K562 (cell line): Measurements from ENCODE around the gene MC4R. TPM values are rescaled to one million over a fixed set of nuclear protein-coding genes. Genes with fewer than 3 reads are reported as not detected.

Source experiments
- ATAC-seq: fragments of 200-7000 bp; cut with Tn5 transposase; 3 replicates; pipeline ENCODE4 v1.9.1; 2020; ENCODE audit warnings: moderate library complexity
- BruUV-seq: library from RNA; stranded (reverse); fragments of 400-500 nt; replicated peaks from 2 replicates; lab custom pipeline; 2021; lab: Mats Ljungman, UMichigan
- CTCF ChIA-PET: fragments of 300-600 bp; formaldehyde crosslinking; extraction: SDS; loops from one replicate; lab custom pipeline; 2021; ENCODE audit warnings: low intra/inter-chr PET ratio; lab: Yijun Ruan, JAX
- POLR2A ChIA-PET: fragments of 300-600, 350-650 bp; sonication (Branson Sonifier 250); formaldehyde crosslinking; extraction: SDS; loops from one replicate; lab custom pipeline; 2021; ENCODE audit warnings: antibody characterized with exemption, inconsistent platforms; lab: Yijun Ruan, JAX
- DNase-seq, 4 experiments: peaks; one replicate each; pipeline versions ENCODE4 v3.0.0 to v3.0.0-alpha.2; 2011 to 2018; ENCODE audit warnings: low spot score in 3 of 4, mixed read lengths in 3 of 4; ENCODE audit errors: extremely low read depth in 1 of 4
- FAIRE-seq: peaks from 2 replicates; lab custom pipeline; 2011; peaks lifted over from hg19 to GRCh38; lab: Jason Lieb, UNC
- H2AFZ ChIP-seq: 2 replicates; pipeline ENCODE4 v1.6.0; 2011; ENCODE audit warnings: low read depth, low read length, control low read depth, inconsistent platforms
- H3K27ac ChIP-seq: fragments of 200-600 bp; 3 replicates; pipeline ENCODE4 v1.8.0; 2011; ENCODE audit warnings: low read depth, mild to moderate bottlenecking, control low read depth, inconsistent platforms, low read length, moderate library complexity, mixed read lengths; ENCODE audit errors: extremely low read depth
- H3K27me3 ChIP-seq, 2 experiments: fragments of 300-600 bp in 1 of 2; 2 replicates in 1 of 2; 3 replicates in 1 of 2; pipeline versions ENCODE4 v1.6.0 to v1.8.0; 2011; ENCODE audit warnings: inconsistent platforms in 2 of 2, low read length in 2 of 2, mild to moderate bottlenecking in 1 of 2, mixed read lengths in 1 of 2, moderate library complexity in 1 of 2; ENCODE audit not compliant: control insufficient read depth in 2 of 2, insufficient read depth in 2 of 2
- H3K36me3 ChIP-seq: fragments of 300-600 bp; 3 replicates; pipeline ENCODE4 v1.8.0; 2011; ENCODE audit warnings: mild to moderate bottlenecking, low read length, inconsistent platforms; ENCODE audit not compliant: control insufficient read depth, insufficient read depth
- H3K4me1 ChIP-seq, 2 experiments: fragments of 200-600 bp in 1 of 2; replicated peaks in 1 of 2; 2 replicates in 1 of 2; 3 replicates in 1 of 2; pipeline versions ENCODE4 v1.5.1 to v1.8.0; 2011; ENCODE audit warnings: inconsistent platforms in 2 of 2, low read length in 2 of 2, mild to moderate bottlenecking in 1 of 2, mixed read lengths in 1 of 2, moderate library complexity in 1 of 2; ENCODE audit not compliant: control insufficient read depth in 2 of 2, insufficient read depth in 2 of 2
- H3K4me2 ChIP-seq: 2 replicates; pipeline ENCODE4 v1.6.1; 2011; ENCODE audit warnings: low read length, control low read depth, inconsistent platforms, mixed read lengths; ENCODE audit not compliant: insufficient read depth
- H3K4me3 ChIP-seq: fragments of 200-600 bp; sonication (generic), shearing (Covaris generic); 2 replicates; pipeline ENCODE4 v1.5.1; 2016; ENCODE audit warnings: control low read depth, inconsistent platforms
- H3K79me2 ChIP-seq: fragments of 200-600 bp; 3 replicates; pipeline ENCODE4 v1.8.0; 2011; ENCODE audit warnings: low read length, inconsistent platforms; ENCODE audit not compliant: control insufficient read depth, insufficient read depth
- H3K9ac ChIP-seq, 2 experiments: 2 replicates each; pipeline versions ENCODE4 v1.6.0 to v1.6.1; 2011; ENCODE audit warnings: low read depth in 2 of 2, low read length in 2 of 2, control low read depth in 1 of 2, inconsistent platforms in 1 of 2, mild to moderate bottlenecking in 1 of 2, mixed read lengths in 1 of 2; ENCODE audit not compliant: insufficient read depth in 1 of 2
- H3K9me1 ChIP-seq: one replicate; pipeline ENCODE4 v1.6.0; 2011; ENCODE audit warnings: inconsistent platforms, mild to moderate bottlenecking, low read length, moderate library complexity; ENCODE audit not compliant: control insufficient read depth, insufficient read depth
- H3K9me3 ChIP-seq: replicated peaks from 2 replicates; pipeline ENCODE4 v1.5.1; 2011; ENCODE audit warnings: low read depth, low read length, inconsistent platforms; ENCODE audit not compliant: control insufficient read depth, insufficient read depth
- H4K20me1 ChIP-seq: replicated peaks from 2 replicates; pipeline ENCODE4 v1.6.1; 2011; ENCODE audit warnings: low read length, inconsistent platforms, mixed read lengths; ENCODE audit not compliant: control insufficient read depth, insufficient read depth
- ATF1 ChIP-seq, 2 experiments: fragments of 450-650 bp in 1 of 2; IDR thresholded peaks; 2 replicates each; pipeline ENCODE4 v1.6.1; 2016; ENCODE audit warnings: missing compliant biosample characterization in 1 of 2, missing genetic modification characterization in 1 of 2
- ETS2 ChIP-seq: IDR thresholded peaks from 2 replicates; pipeline ENCODE4 v1.6.1; 2016; ENCODE audit warnings: borderline replicate concordance, missing genetic modification characterization, mild to moderate bottlenecking, moderate library complexity, missing compliant biosample characterization; ENCODE audit not compliant: poor library complexity, severe bottlenecking
- RBM15 ChIP-seq: fragments of 200-400 bp; formaldehyde crosslinking; IDR thresholded peaks from 2 replicates; pipeline ENCODE4 v1.6.1; 2018; ENCODE audit warnings: mild to moderate bottlenecking, low read length, moderate library complexity; ENCODE audit not compliant: insufficient read depth
- STAG1 ChIP-seq: sonication (generic); formaldehyde crosslinking; IDR thresholded peaks from 2 replicates; pipeline ENCODE4 v1.5.0; 2020; ENCODE audit warnings: missing genetic modification reagents, borderline replicate concordance
- in situ Hi-C: fragments of 300-500 bp; cut with MboI; formaldehyde crosslinking; loops from 4 replicates; pipeline ENCODE4 v1.15.0; 2018; ENCODE audit warnings: inconsistent platforms, mixed read lengths
- intact Hi-C: fragments of 100-400 bp; cut with micrococcal nuclease; formaldehyde crosslinking; loops from 2 replicates; pipeline ENCODE4 v1.14.2; 2022
- polyA plus RNA-seq, 8 experiments: library from polyadenylated mRNA; depleted of rRNA in 4 of 8; stranded (reverse) in 5 of 8; unstranded in 3 of 8; fragments of >200 nt; fragmentation: Nextera tagmentation in 2 of 8; fragmentation: Illumina TruSeq in 1 of 8; extraction: Ambion mirVana in 2 of 8; extraction: Trizol in 1 of 8; gene quantifications; 2 replicates each; pipeline versions ENCODE4 v1.2.1 to v1.2.3, GENCODE V29; 2011 to 2014; ENCODE audit warnings: inconsistent platforms in 1 of 8, missing spikeins in 1 of 8
- total RNA-seq, 7 experiments: library from RNA; depleted of rRNA in 6 of 7; stranded (reverse); fragments of >200 nt in 6 of 7; fragmentation: Illumina TruSeq in 2 of 7; extraction: Trizol in 2 of 7; gene quantifications; 2 replicates each; pipeline versions ENCODE4 v1.2.1 to v1.2.3, GENCODE V29; 2011 to 2021; ENCODE audit warnings: low replicate concordance in 1 of 7
- TF ChIP-seq, protein P1 (sequence below): sonication (generic); formaldehyde crosslinking; IDR thresholded peaks from 2 replicates; pipeline ENCODE4 v1.8.1; 2023; ENCODE audit warnings: mild to moderate bottlenecking, missing genetic modification reagents

Gene MC4R
- total and polyA plus RNA-seq, 9 of the 15 experiments (the other 6 are each of a cell fraction or from before 2014, with no cell fraction given) = not detected

DNA sequence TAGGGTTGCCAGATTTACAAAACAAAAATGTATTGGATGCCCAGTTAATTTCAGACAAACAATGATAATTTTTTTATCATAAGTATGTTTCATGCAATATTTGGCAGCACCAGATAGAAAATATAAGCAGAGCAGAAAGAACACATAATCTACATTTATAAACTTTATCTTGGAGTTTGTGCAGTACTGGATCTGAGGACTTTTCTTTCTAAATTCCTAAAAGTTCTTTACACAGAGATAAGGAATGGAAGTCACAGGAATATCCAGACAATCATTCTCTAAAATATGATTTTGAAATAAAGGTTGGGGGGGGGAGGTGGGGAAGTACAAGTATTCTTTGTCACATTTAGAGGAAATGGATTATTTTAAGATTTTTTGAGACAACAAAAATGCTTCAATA is 28.8 kb upstream of the MC4R start:
- Histone ChIP-seq H3K4me2 (no peak overlapping the region), H3K36me3 (no peaks in the 10 kb centered on the region), H3K9me1 (no peaks in the 10 kb centered on the region), H2AFZ (no peak overlapping the region), H3K27me3 (no peaks in the 10 kb centered on the region), H3K9ac (no peak overlapping the region), H3K79me2 (no peaks in the 10 kb centered on the region), H3K27ac (no peak overlapping the region), H3K4me1 (no peaks in the 10 kb centered on the region), H3K9me3 (no peaks in the 10 kb centered on the region), H3K4me3 (no peak overlapping the region), H4K20me1 (no peaks in the 10 kb centered on the region)
- TF ChIP-seq STAG1 (CRISPR knock-in tag) = no peak
- no peak for TF ChIP-seq RBM15
- TF ChIP-seq, protein P1, sequence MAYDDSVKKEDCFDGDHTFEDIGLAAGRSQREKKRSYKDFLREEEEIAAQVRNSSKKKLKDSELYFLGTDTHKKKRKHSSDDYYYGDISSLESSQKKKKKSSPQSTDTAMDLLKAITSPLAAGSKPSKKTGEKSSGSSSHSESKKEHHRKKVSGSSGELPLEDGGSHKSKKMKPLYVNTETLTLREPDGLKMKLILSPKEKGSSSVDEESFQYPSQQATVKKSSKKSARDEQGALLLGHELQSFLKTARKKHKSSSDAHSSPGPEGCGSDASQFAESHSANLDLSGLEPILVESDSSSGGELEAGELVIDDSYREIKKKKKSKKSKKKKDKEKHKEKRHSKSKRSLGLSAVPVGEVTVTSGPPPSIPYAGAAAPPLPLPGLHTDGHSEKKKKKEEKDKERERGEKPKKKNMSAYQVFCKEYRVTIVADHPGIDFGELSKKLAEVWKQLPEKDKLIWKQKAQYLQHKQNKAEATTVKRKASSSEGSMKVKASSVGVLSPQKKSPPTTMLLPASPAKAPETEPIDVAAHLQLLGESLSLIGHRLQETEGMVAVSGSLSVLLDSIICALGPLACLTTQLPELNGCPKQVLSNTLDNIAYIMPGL (CRISPR knock-in tag) = no peak
- TF ChIP-seq ETS2 (tag) = no peak
- no peak for TF ChIP-seq ATF1 (CRISPR knock-in tag; IDR thresholded peaks at IDR 0.05)
- TF ChIP-seq ATF1 (tag; IDR thresholded peaks at IDR 0.05) = no peak
- DNase-seq (no peak), FAIRE-seq (no peak), ATAC-seq (no peak)
- intact Hi-C loops = no loop called here
- CTCF ChIA-PET = no interaction called here
- no TSS peak for BruUV-seq
- POLR2A ChIA-PET = no interaction called here
- in situ Hi-C loops = no loop called here
